Measurements from ENCODE around the gene SLBP.

Gene SLBP

GRCh38 chr4:1726146-1726934 is 14.2 kb upstream of the SLBP start:
- DNase-seq = peak; percentile 54

DNA sequence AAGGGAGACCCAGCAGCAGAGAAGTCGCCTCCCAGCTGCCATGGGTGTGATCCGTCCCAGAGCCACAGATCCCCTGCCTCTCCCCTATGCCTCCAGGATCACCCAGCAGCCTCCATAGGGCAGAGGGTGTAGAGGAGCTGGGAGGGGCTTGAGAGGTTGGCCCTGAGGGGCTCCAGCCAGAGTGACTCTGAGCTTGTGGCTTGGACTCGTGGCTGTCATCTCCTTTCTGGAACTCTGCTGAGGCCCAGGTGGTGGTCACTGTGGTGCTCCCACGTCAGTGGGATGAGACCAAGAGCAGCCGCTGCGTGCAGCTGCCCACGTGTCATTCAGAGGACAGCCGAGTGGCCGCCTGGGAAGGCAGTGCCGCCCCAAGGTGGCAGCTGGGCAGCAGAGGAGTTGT is 13.4 kb upstream of the SLBP start:
- DNase-seq = no peak

GRCh38 chr4:1723131-1723801 is 11.1 kb upstream of the SLBP start:
- DNase-seq = no peak

- no peak for DNase-seq
These were observed 10.5 kb upstream of the SLBP start for GRCh38 chr4:1722551-1723118.

DNA sequence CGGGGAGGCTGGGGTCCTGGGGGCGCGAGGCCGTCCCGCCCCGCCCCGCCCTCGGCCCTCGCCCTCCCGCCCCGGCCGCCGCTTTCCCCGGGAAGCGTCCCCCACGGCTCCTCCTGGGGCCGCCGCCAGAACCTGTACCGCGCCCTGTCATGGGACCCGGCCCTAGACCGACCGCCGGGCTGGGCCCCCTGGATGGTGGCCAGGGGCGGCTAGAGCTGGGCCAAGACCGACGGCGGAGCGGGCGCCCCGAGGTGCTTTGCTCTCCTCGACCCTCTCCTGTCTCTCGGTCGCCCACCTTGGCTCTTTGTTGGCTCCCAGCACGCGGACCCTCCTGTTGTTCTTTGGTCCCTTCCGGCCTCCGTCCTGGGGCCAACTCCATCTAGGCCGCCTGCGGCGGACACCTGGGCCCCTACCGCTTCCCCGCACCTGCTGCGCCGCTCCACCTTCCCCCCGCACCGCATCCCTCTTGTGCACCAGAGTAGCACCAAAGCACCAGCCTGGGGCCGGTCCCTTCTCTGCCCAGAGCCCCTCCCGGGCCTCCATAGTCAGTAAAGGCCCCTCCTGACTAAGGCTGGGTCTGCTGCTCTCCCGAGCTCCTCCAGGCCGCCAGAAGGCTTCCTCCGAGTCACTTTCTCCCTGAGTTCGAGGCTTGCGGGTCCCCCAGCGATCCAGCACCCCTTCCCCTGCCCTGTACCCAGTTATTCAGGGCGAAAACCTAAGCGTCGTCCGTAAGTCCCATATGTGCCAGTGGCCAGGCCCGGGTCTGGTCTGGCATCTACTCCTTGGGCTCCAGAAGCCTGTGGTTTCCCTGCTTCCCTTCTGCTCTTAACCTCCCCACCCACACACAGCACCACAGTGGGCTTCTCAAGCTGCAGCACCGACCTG is 9.8 kb upstream of the SLBP start:
- DNase-seq = no peak

DNA sequence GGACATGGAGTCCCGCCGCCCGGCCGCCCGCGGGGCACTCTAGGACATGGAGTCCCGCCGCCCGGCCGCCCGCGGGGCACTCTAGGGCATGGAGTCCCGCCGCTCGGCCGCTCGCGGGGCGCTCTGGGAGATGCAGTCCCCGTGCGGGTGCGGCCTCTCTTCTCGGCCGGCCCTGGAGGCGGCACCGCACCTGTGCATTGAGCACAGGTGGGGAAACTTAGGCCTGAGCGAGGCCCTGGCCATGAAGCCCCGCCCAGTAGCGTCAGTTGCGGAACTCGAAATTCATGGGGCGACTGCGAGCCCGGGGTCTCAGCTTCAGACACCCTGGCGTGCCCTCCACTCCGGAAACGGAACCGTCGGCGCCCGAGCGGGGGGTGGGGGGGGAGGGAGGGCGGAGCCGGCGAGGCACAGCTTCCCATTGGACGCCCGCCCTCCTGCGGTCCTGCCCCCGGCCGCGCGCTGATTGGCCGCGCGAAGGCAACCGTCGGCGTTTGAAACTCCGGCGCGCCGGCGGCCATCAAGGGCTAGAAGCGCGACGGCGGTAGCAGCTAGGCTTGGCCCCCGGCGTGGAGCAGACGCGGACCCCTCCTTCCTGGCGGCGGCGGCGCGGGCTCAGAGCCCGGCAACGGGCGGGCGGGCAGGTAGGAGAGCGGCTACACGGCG is 9.0 kb upstream of the SLBP start, which contains the start of the genes TACC3 and TMEM129:
TSS of gene TACC3 (plus strand) at position 519 of the 663 bp plus-strand sequence. CDS start 1,901 bp downstream, outside the sequence.
TSS of gene TMEM129 (minus strand) at position 321 of the 663 bp plus-strand sequence. CDS start 486 bp downstream, outside the sequence.
- peak; percentile 87 for DNase-seq

DNA sequence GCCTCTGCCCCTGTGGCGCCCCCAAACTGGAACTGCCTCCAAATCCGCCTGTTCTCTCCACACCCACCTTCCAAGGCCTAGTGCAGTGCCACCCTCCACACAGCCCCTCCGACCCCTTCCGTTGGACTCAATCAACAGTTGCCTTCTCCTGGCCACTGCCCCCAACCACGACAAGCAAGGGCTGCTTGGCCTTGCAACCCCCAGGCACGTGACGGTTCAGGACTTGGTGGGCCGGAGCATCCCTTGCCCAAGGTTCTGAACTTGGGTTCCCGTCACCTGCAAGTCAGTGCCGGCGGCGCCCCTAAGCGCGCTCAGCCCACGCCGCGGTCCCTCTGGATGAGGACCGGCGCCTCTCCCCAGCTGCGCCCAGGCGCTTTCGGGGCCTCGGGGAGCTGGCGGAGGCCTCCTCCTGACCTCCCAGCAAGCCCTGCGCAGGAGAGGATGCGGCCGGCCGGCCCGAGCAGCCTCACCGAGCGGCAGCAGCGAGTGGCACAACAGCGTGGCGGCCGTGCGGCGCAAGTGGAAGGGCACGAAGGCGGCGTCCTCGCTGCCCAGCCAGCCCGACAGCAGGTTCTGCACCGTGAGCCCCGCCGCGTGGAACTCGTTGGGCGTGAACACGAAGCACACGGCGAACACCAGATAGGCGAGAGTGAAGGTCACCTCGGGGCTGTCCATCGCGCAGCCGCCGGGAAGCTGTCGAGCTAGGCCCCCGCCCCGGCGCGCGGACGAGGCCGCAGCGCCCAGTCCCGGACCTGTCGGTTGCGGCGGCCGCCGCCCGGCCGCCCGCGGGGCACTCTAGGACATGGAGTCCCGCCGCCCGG is 8.3 kb upstream of the SLBP start:
- DNase-seq = peak; percentile 22

DNA sequence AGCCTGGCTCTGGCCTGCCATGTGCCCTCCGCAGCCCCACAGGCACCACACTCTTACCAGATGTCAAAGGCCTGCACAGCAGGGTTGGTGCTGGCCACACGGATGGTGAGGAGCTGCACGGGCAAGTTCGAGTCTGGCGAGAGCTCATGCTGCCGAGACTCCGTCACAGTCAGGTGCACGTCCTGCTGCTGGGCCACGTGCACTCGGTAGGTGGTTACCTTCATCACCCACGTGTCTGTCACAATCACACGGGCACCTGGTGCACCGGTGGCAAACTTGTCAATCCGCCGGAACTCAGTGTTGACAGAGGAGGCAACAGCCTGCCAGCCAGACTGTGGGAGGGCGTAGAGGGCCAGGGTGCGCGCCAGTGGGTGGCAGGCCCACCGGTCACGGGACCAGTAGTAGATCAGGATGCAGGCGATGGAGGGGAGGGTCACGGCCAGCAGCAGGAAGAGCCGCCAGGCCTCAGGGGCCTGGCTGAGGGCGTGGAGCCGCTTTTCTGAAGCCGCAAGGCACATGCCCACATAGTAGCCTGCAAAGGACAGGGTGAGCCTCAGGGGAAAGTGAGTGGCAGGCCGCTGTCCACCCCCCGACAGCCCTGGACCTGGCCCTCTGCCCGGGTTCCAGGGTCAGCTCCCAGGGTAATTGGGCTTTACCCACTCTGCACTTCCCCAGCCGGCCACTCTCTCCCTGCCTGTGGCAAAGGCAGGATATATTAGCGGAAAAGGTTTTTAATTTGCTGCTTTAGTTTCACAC is 6.2 kb upstream of the SLBP start:
- no peak for DNase-seq

DNA sequence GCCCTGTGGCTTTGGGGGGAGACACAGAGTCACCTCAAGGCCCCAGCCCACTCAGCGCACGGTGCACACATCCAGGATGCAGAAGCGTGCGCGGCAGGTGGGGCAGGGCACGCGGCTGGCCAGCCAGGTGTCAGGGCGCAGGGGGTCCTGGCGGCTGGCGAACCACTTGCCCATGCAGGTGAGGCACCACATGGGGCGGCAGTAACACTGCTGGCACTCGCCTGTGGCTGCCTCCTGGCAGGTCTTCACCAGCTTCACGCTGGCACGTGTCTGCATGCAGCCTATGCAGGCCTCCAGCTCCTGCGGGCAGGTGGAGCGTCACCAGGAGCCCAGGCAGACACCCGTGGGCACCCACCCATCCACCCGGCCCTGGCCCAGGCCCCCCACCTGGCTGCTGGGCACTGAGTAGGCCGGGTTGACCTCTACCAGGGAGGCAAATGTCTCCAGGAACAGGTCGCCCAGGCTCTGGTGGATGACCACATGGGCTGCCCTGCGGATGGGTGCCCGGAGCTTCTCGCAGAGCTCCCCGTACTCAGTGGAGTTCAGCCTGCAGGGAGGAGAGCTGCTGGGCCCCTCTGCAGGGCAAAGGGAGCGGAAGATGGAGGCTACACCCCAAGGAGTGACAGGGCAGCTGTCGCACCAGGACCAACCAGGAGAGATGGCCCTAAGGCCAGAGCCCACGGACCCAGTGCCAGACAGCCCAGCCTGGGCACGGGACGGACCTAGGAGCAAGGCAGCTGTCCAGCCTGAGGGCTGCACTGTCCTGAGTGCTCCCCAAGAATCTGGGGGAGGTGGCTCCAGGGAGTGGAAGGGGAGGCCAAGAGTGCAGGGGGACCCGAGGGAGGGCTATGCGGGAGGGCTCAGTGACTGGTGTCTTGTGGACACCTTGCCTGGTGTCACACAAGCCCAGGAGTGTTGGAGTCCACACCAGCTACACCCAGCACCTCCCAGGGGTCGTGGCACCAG is 5.3 kb upstream of the SLBP start:
- no peak for DNase-seq

- no peak for DNase-seq
These were observed 4.2 kb upstream of the SLBP start for GRCh38 chr4:1716065-1716945.

DNA sequence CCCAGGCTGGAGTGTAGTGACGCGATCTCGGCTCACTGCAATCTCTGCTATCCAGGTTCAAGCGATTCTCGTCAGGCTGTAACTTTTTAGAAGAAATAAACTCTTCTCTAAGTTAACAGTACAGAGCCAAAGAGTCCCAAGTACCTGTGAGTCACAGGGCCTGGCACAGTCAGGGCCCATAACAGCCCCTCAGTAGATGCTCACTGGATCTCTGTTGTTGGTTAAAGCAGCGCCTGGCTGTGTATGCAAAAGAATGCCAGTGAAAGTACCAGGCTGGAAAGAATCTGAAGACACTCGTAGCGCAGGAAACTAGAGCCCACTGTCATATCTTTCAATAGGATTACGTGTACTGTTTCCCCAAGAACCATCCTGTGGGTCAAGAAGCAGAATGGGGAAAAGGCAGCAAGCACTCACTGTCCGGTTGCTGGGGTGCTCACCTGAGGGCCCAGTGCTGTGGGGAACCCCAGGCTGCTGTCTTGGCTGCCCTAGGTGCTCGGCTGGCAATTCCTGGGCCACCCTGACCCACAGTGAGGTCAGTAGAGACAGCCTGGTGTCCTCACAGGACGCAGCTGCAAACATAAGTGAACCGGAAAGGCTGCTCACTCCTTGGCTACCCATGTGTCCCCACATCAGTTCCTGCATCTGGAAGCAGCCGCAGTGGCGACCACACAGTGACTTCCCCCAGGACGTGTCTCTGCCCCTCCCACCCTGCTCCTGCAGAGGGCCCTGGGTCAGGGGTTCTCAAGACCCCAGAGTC is 3.1 kb upstream of the SLBP start:
- DNase-seq = no peak

GRCh38 chr4:1714303-1715001 is 2.3 kb upstream of the SLBP start:
- DNase-seq = no peak

GRCh38 chr4:1713003-1713851 is 1.1 kb upstream of the SLBP start:
- no peak for DNase-seq

DNA sequence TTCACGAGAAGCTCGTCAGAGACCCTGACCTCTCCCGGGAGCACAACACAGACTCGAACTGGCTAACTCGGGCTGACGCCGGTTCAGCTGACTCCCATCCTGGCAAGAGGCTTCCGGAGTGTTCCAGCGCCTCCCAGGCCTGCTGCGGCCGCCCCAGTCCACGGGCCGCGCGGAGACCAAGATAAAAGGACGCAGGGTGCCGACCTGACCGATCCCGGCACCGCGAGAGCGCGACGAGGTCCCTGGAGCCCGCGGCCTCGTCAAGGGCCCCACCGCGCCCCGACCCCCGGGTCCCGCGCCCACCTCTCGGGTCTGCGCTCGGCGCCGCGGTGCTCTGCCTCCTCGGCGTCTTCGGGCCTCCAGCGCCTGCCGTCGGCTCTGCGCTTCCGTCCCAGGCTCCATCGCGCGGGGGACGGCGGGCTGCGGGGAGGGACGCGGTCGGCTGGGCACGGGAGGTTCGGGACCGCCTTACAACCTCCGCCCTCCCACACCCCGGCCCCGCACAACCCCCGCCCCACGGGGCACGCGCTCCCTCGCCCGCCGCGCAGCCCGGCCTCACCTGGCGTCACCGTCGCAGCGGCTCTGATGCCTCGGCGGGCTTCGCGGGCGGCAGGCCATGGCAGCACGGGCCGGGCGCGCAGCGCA is 426 bp downstream of the SLBP start:
- DNase-seq = peak; percentile 28

DNA sequence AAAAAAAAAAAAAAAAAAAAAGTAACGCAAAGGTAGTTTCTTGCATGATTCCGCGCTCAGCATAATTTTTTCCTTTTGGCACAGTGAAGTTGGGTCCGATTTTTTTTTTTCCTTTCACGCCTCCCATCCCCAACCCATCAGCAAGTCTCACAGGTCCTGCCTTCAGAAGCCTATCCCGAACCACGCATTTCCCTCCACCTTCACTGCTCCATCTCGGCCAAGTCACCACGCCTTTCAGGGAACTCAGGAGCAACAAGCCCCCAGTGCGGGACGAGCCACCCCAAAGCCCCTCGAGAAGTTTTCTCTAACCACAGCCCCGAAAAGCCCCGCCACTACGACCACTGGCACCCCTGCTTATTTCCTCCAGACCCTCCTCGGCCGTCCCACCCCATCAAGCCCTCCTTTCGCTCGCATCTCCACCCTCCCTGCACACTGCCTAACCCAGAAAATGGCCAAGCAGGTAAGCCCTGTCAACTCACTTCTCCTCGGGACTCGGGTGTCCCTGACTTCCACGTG is 1.0 kb downstream of the SLBP start:
- no peak for DNase-seq
